CD14-positive monocyte (primary cell): ENCODE measurements around the gene DNAJA3. TPM values are rescaled to one million over a fixed set of nuclear protein-coding genes. Genes with fewer than 3 reads are reported as not detected.

Experiments
- DNase-seq, 3 donors: peaks; one replicate each; pipeline ENCODE4 v3.0.0-alpha.2; 2011 to 2022
- H2AFZ ChIP-seq: 2 replicates; pipeline ENCODE4 v1.6.0; 2012; ENCODE audit warnings: mild to moderate bottlenecking, low read depth, low read length, inconsistent platforms; ENCODE audit not compliant: insufficient read depth, poor library complexity, severe bottlenecking
- H3K27ac ChIP-seq, 2 donors: 1 replicate in 1 of 2; 2 replicates in 1 of 2; pipeline ENCODE4 v1.5.1; 2012 to 2013; ENCODE audit warnings: low read length in 2 of 2, control low read depth in 1 of 2, inconsistent platforms in 1 of 2, low read depth in 1 of 2, mild to moderate bottlenecking in 1 of 2
- H3K27me3 ChIP-seq, 2 donors: one replicate each; pipeline versions ENCODE4 v1.6.0 to v1.6.1; 2011 to 2013; ENCODE audit warnings: low read length in 2 of 2; ENCODE audit not compliant: control insufficient read depth in 2 of 2, insufficient read depth in 2 of 2
- H3K36me3 ChIP-seq, 2 donors: replicated peaks in 1 of 2; 1 replicate in 1 of 2; 2 replicates in 1 of 2; pipeline versions ENCODE4 v1.5.1 to v1.6.1; 2012 to 2013; ENCODE audit warnings: low read length in 2 of 2, control low read depth in 1 of 2, inconsistent platforms in 1 of 2, mild to moderate bottlenecking in 1 of 2; ENCODE audit not compliant: insufficient read depth in 2 of 2, control insufficient read depth in 1 of 2
- H3K4me1 ChIP-seq, 2 donors: 1 replicate in 1 of 2; 2 replicates in 1 of 2; pipeline versions ENCODE4 v1.5.1 to v1.6.1; 2012 to 2013; ENCODE audit warnings: low read length in 2 of 2, control low read depth in 1 of 2, inconsistent platforms in 1 of 2, mild to moderate bottlenecking in 1 of 2, moderate library complexity in 1 of 2; ENCODE audit not compliant: insufficient read depth in 2 of 2, control insufficient read depth in 1 of 2
- H3K4me2 ChIP-seq: replicated peaks from 2 replicates; pipeline ENCODE3; 2012; ENCODE audit warnings: low read length, moderate library complexity, mild to moderate bottlenecking; ENCODE audit not compliant: poor library complexity, severe bottlenecking; ENCODE audit errors: extremely low read depth
- H3K4me3 ChIP-seq, 3 experiments: fragments of 200-600 bp in 1 of 3; sonication (generic) in 1 of 3; replicated peaks in 1 of 3; 1 replicate in 2 of 3; 2 replicates in 1 of 3; pipeline ENCODE4 v1.5.1; 2011 to 2013; ENCODE audit warnings: low read length in 3 of 3, mild to moderate bottlenecking in 3 of 3, control low read depth in 2 of 3, low read depth in 2 of 3, inconsistent platforms in 1 of 3, moderate library complexity in 1 of 3
- H3K79me2 ChIP-seq: 2 replicates; pipeline ENCODE4 v1.6.0; 2012; ENCODE audit warnings: mild to moderate bottlenecking, control low read depth, inconsistent platforms, low read length, moderate library complexity; ENCODE audit not compliant: insufficient read depth
- H3K9ac ChIP-seq: 2 replicates; pipeline ENCODE4 v1.6.0; 2017; ENCODE audit warnings: low read length, mild to moderate bottlenecking; ENCODE audit not compliant: insufficient read depth, poor library complexity, severe bottlenecking
- H3K9me3 ChIP-seq, 2 donors: replicated peaks in 1 of 2; 1 replicate in 1 of 2; 2 replicates in 1 of 2; pipeline versions ENCODE4 v1.5.1 to v1.6.1; 2012 to 2013; ENCODE audit warnings: low read length in 2 of 2, control low read depth in 1 of 2; ENCODE audit not compliant: control insufficient read depth in 1 of 2, insufficient read depth in 1 of 2
- H4K20me1 ChIP-seq: 2 replicates; pipeline ENCODE4 v1.6.0; 2012; ENCODE audit warnings: mild to moderate bottlenecking, low read length, control low read depth, moderate library complexity; ENCODE audit not compliant: insufficient read depth
- H3K27ac Mint-ChIP-seq, 7 donors: one replicate each; pipeline ENCODE4 v1.8.0; 2020; ENCODE audit warnings: mild to moderate bottlenecking in 7 of 7, mixed read lengths in 7 of 7, moderate library complexity in 6 of 7, inconsistent platforms in 2 of 7
- H3K27me3 Mint-ChIP-seq, 3 donors: one replicate each; pipeline ENCODE4 v1.8.0; 2021 to 2022; ENCODE audit warnings: low read depth in 3 of 3, mild to moderate bottlenecking in 3 of 3, mixed read lengths in 3 of 3, moderate library complexity in 3 of 3, inconsistent platforms in 1 of 3
- H3K36me3 Mint-ChIP-seq, 2 donors: one replicate each; pipeline ENCODE4 v1.8.0; 2020; ENCODE audit warnings: mixed read lengths in 2 of 2, inconsistent platforms in 1 of 2, mild to moderate bottlenecking in 1 of 2
- H3K4me1 Mint-ChIP-seq: one replicate; pipeline ENCODE4 v1.8.0; 2020; ENCODE audit warnings: mild to moderate bottlenecking, mixed read lengths
- H3K4me3 Mint-ChIP-seq, 2 donors: one replicate each; pipeline ENCODE4 v1.8.0; 2020; ENCODE audit warnings: mild to moderate bottlenecking in 2 of 2, mixed read lengths in 2 of 2, moderate library complexity in 1 of 2
- H3K9me3 Mint-ChIP-seq, 7 donors: one replicate each; pipeline ENCODE4 v1.8.0; 2020 to 2022; ENCODE audit warnings: mixed read lengths in 7 of 7, mild to moderate bottlenecking in 6 of 7, moderate library complexity in 6 of 7, inconsistent platforms in 2 of 7
- WGBS: methylation state at CpG from one replicate; pipeline ENCODE4 v1.1.5; 2013; ENCODE audit warnings: missing lambda C conversion rate; ENCODE audit not compliant: insufficient coverage; 5-methylcytosine and 5-hydroxymethylcytosine counted together
- intact Hi-C, 2 donors: fragments of 100-400 bp; cut with micrococcal nuclease; formaldehyde crosslinking; loops; one replicate each; pipeline versions ENCODE4 v1.15.0 to v1.15.1; 2023
- polyA plus RNA-seq, 3 donors: library from polyadenylated mRNA; depleted of rRNA in 1 of 3; unstranded in 2 of 3; stranded (reverse) in 1 of 3; fragments of 300-500 nt in 2 of 3; fragments of >200 nt in 1 of 3; fragmentation: Illumina TruSeq in 2 of 3; gene quantifications; 1 replicate in 2 of 3; 2 replicates in 1 of 3; pipeline ENCODE4 v1.2.3, GENCODE V29; 2012 to 2021
- TF ChIP-seq, protein P1 (sequence below): fragments of 200-600 bp; IDR thresholded peaks from one replicate; pipeline ENCODE4 v1.8.0; 2022; ENCODE audit warnings: antibody characterized with exemption, mild to moderate bottlenecking

Gene DNAJA3
- polyA plus RNA-seq, 3 donors, result 17.1 to 27.9 (median 19.5) TPM

DNA sequence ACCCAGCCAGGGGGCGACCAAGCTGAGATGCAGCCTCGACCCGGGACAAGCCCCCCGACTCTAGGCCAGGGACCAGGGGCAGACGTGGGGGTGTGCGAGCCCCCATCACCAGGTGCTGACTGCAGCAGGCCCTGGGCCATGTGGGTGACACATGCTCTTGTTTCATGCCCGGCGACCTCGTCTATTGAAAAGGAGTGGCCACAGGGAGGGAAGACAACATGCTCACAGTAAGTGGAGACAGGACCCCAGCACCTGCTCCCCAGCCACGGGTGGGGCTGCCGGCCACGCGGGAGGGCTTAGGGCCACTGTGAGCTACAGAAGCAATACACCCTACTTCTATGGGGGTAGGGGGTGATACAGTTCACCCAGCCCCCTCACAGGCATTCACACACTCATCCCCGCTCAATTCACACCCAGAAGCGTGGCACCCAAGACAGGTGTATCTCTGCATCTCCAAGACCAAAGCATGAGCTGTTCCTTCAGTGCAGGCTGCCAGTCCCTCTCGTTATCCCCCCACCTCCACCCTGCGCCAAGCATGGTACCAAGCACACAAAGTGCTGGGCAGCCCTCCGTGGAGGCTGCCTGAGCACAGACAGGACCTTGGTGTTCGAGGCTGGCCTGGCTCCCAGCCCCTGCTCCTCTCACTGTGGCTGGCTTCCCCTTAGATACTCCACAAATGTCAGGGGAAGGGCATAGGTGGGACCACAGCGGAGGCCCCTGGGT lies 40.4 kb upstream of the DNAJA3 start:
- Histone ChIP-seq H2AFZ (no peak overlapping the region), H3K4me1 (no peaks in the 10 kb centered on the region), H3K4me2 (no peak overlapping the region), H3K9ac (no peak overlapping the region), H3K9me3 (no peaks in the 10 kb centered on the region), H4K20me1 (peaks cover 100% of the 10 kb centered on the region), H3K27me3 (no peaks in the 10 kb centered on the region), H3K27ac (no peak overlapping the region), H3K79me2 (no peaks in the 10 kb centered on the region), H3K4me3 (no peak overlapping the region), H3K36me3 (peaks cover 95 to 99% of the 10 kb centered on the region in 2 donors)
- no peak overlapping the region for H3K4me3 Mint-ChIP-seq
- no peaks in the 10 kb centered on the region for H3K9me3 Mint-ChIP-seq
- H3K4me1 Mint-ChIP-seq, result no peaks in the 10 kb centered on the region
- no peak for DNase-seq
- TF ChIP-seq, protein P1, sequence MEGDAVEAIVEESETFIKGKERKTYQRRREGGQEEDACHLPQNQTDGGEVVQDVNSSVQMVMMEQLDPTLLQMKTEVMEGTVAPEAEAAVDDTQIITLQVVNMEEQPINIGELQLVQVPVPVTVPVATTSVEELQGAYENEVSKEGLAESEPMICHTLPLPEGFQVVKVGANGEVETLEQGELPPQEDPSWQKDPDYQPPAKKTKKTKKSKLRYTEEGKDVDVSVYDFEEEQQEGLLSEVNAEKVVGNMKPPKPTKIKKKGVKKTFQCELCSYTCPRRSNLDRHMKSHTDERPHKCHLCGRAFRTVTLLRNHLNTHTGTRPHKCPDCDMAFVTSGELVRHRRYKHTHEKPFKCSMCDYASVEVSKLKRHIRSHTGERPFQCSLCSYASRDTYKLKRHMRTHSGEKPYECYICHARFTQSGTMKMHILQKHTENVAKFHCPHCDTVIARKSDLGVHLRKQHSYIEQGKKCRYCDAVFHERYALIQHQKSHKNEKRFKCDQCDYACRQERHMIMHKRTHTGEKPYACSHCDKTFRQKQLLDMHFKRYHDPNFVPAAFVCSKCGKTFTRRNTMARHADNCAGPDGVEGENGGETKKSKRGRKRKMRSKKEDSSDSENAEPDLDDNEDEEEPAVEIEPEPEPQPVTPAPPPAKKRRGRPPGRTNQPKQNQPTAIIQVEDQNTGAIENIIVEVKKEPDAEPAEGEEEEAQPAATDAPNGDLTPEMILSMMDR, result no peak
- WGBS, result 92% methylated on average over 12 of the region's 20 CpGs
- intact Hi-C loops, result no loop called here
- H3K36me3 Mint-ChIP-seq, result peaks cover 46 to 86% of the 10 kb centered on the region in 2 donors
- H3K27me3 Mint-ChIP-seq, result no peaks in the 10 kb centered on the region
- peak overlapping the region in 2 of 7 donors; percentile 63 to 69 for H3K27ac Mint-ChIP-seq

DNA sequence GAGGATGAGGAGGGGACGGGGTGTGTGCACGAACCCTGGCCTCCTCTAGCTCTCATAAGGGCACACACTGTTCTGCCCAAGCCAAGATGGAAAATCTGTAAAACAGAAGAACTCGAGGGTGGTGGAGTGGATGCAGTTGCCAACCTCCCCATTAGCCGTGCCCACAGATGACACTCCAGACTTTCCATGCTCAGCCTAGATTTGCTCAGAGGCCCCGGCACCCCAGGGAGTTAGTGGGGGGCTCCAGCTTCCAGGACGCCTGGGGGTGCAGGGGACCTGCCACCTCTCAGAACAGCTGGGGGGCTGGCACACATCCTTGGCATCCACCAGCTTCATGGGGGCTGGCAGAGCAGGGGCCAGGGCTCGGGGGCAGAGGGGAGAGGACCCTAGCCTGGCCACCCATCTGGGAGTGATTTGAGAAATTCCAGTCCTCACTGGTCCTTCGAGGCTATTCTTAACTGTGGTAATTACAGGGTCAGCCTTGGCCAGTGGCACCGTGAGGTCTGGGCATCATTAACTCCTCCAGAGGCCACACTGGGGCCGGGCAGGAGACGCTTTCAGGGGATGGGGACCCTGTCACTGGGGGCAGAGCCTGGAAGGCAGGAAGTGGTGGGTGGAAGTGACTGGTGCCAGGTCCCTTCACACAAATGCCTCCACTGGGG lies 39.7 kb upstream of the DNAJA3 start:
- Histone ChIP-seq H3K9me3 (no peaks in the 10 kb centered on the region), H3K4me2 (no peak overlapping the region), H3K4me1 (no peaks in the 10 kb centered on the region), H3K27me3 (no peaks in the 10 kb centered on the region), H3K27ac (no peak overlapping the region), H3K9ac (no peak overlapping the region), H3K36me3 (peaks cover 95 to 99% of the 10 kb centered on the region in 2 donors), H3K4me3 (no peak overlapping the region), H4K20me1 (peaks cover 100% of the 10 kb centered on the region), H3K79me2 (no peaks in the 10 kb centered on the region), H2AFZ (no peak overlapping the region)
- 91% methylated on average over 6 of the region's 11 CpGs for WGBS
- TF ChIP-seq, protein P1, result no peak
- Mint-ChIP-seq H3K4me1 (no peaks in the 10 kb centered on the region), H3K27ac (peak overlapping the region in 1 of 7 donors; percentile 63), H3K36me3 (peaks cover 51 to 86% of the 10 kb centered on the region in 2 donors), H3K9me3 (no peaks in the 10 kb centered on the region), H3K27me3 (no peaks in the 10 kb centered on the region), H3K4me3 (no peak overlapping the region)
- DNase-seq, result no peak
- intact Hi-C loops, result no loop called here
